Vagina (tissue), 2 donors: ENCODE measurements around the gene UBXN7.
"Not testable (repeated sequence)": the region's sequence is repeated elsewhere in the genome, so short reads cannot be mapped to it uniquely, and the experiment has no call there.

ENCODE experiments used
- POLR2A ChIP-seq, 2 donors: fragments of 450-650 bp; IDR thresholded peaks; one replicate each; pipeline ENCODE4 v1.6.1; 2017; ENCODE audit warnings: antibody characterized with exemption in 2 of 2, mild to moderate bottlenecking in 2 of 2, moderate library complexity in 2 of 2
- TF ChIP-seq, protein P1 (sequence below), 3 experiments: fragments of 450-650 bp in 2 of 3; fragments of 200-600 bp in 1 of 3; sonication (generic) in 1 of 3; IDR thresholded peaks; one replicate each; pipeline ENCODE4 v1.5.1; 2017 to 2019; ENCODE audit warnings: antibody characterized with exemption in 3 of 3, mild to moderate bottlenecking in 2 of 3, moderate library complexity in 2 of 3

- TF ChIP-seq, protein P1, sequence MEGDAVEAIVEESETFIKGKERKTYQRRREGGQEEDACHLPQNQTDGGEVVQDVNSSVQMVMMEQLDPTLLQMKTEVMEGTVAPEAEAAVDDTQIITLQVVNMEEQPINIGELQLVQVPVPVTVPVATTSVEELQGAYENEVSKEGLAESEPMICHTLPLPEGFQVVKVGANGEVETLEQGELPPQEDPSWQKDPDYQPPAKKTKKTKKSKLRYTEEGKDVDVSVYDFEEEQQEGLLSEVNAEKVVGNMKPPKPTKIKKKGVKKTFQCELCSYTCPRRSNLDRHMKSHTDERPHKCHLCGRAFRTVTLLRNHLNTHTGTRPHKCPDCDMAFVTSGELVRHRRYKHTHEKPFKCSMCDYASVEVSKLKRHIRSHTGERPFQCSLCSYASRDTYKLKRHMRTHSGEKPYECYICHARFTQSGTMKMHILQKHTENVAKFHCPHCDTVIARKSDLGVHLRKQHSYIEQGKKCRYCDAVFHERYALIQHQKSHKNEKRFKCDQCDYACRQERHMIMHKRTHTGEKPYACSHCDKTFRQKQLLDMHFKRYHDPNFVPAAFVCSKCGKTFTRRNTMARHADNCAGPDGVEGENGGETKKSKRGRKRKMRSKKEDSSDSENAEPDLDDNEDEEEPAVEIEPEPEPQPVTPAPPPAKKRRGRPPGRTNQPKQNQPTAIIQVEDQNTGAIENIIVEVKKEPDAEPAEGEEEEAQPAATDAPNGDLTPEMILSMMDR (IDR thresholded peaks at IDR 0.05) = not testable (repeated sequence)
- TF ChIP-seq POLR2A (IDR thresholded peaks at IDR 0.05) = not testable (repeated sequence)
These were observed 38.0 kb upstream of the UBXN7 start for GRCh38 chr3:196470182-196470581.
